Transverse colon (tissue), 4 donors: ENCODE results near the gene RUNDC3A. TPM values are rescaled to one million over a fixed set of nuclear protein-coding genes. Genes with fewer than 3 reads are reported as not detected.

ENCODE experiments used
- DNase-seq: peaks from one replicate; pipeline ENCODE4 v3.0.0-alpha.2; 2019
- H3K27ac ChIP-seq, 4 donors: fragments of 200-600 bp; sonication (generic); 2 replicates each; pipeline ENCODE4 v1.5.1; 2016 to 2018; ENCODE audit warnings: inconsistent platforms in 4 of 4
- H3K27me3 ChIP-seq: fragments of 200-600 bp; sonication (generic); 2 replicates; pipeline ENCODE4 v1.5.1; 2017; ENCODE audit warnings: inconsistent platforms
- H3K36me3 ChIP-seq, 4 donors: fragments of 200-600 bp; sonication (generic); 2 replicates each; pipeline ENCODE4 v1.5.1; 2017 to 2019; ENCODE audit warnings: inconsistent platforms in 4 of 4
- H3K4me1 ChIP-seq, 4 donors: fragments of 200-600 bp; sonication (generic); 2 replicates each; pipeline ENCODE4 v1.5.1; 2017 to 2020; ENCODE audit warnings: inconsistent platforms in 4 of 4
- H3K4me3 ChIP-seq, 4 donors: fragments of 200-600 bp; sonication (generic); 1 replicate in 1 of 4; 2 replicates in 3 of 4; pipeline versions ENCODE4 v1.5.1 to v1.6.1; 2017 to 2019; ENCODE audit warnings: inconsistent platforms in 4 of 4
- H3K9me3 ChIP-seq, 2 donors: fragments of 200-600 bp; sonication (generic); 2 replicates each; pipeline ENCODE4 v1.5.1; 2017 to 2019; ENCODE audit warnings: inconsistent platforms in 2 of 2
- EP300 ChIP-seq: sonication (generic); formaldehyde crosslinking; IDR thresholded peaks from one replicate; pipeline ENCODE4 v1.6.1; 2017; ENCODE audit warnings: antibody characterized with exemption, low read depth
- POLR2A ChIP-seq: fragments of 450-650 bp; IDR thresholded peaks from one replicate; pipeline ENCODE4 v1.6.1; 2016; ENCODE audit warnings: antibody characterized with exemption, mild to moderate bottlenecking, moderate library complexity
- POLR2AphosphoS5 ChIP-seq, 3 donors: sonication (generic); formaldehyde crosslinking; IDR thresholded peaks; one replicate each; pipeline ENCODE4 v1.6.1; 2016; ENCODE audit warnings: antibody characterized with exemption in 3 of 3
- WGBS, 2 donors: methylation state at CpG; one replicate each; pipeline ENCODE4 v1.1.5; 2018; ENCODE audit warnings: low coverage in 1 of 2; 5-methylcytosine and 5-hydroxymethylcytosine counted together
- in situ Hi-C, 4 donors: fragments of 200-750 bp; cut with MboI; loops; one replicate each; pipeline versions ENCODE4 v1.15.0 to v1.15.1; 2017; ENCODE audit warnings: low sequenced_read_pairs in 3 of 4, low pct_ligation_motif_present in 1 of 4, low pct_unique_long_range_greater_than_20kb in 1 of 4
- intact Hi-C: fragments of 100-400 bp; cut with DNase I; formaldehyde crosslinking; loops from one replicate; pipeline ENCODE4 v1.15.1; 2023; ENCODE audit warnings: low total_unique reads
- total RNA-seq, 4 donors: library from RNA; depleted of rRNA; stranded (reverse); fragments of >200 nt; gene quantifications; one replicate each; pipeline ENCODE4 v1.1.0, GENCODE V29; 2016
- TF ChIP-seq, protein P1 (sequence below), 5 experiments: fragments of 200-600 bp in 3 of 5; fragments of 450-650 bp in 2 of 5; sonication (generic) in 3 of 5; IDR thresholded peaks; 1 replicate in 2 of 5; 2 replicates in 3 of 5; pipeline ENCODE4 v1.5.1; 2016 to 2017; ENCODE audit warnings: antibody characterized with exemption in 5 of 5, inconsistent platforms in 3 of 5, mild to moderate bottlenecking in 2 of 5, moderate library complexity in 1 of 5

RUNDC3A gene
- total RNA-seq, 4 donors from 2014 or later = 0.48 to 7.6 (median 1.1) TPM; not detected in 1

DNA sequence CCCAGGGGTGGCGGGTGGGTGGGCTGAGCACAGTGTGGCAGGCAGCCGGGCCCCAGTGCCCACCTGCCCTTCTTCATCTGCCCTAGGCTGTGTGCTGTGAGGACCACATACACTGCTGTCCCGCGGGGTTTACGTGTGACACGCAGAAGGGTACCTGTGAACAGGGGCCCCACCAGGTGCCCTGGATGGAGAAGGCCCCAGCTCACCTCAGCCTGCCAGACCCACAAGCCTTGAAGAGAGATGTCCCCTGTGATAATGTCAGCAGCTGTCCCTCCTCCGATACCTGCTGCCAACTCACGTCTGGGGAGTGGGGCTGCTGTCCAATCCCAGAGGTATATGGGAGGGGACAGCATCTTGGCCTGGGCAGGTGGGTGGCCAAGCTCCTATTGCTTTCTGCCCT is 43.1 kb downstream of the RUNDC3A start:
- H3K27ac ChIP-seq = no peak overlapping the region
- DNase-seq = no peak
- peaks cover 0 to 12% (median 9%) of the 10 kb centered on the region in 4 donors for H3K4me1 ChIP-seq
- intact Hi-C loops (no loop called here), in situ Hi-C loops (no loop called here)
- H3K27me3 ChIP-seq = peaks cover 6% of the 10 kb centered on the region
- H3K36me3 ChIP-seq = peaks cover 0 to 9% (median 0%) of the 10 kb centered on the region in 4 donors
- TF ChIP-seq, protein P1, sequence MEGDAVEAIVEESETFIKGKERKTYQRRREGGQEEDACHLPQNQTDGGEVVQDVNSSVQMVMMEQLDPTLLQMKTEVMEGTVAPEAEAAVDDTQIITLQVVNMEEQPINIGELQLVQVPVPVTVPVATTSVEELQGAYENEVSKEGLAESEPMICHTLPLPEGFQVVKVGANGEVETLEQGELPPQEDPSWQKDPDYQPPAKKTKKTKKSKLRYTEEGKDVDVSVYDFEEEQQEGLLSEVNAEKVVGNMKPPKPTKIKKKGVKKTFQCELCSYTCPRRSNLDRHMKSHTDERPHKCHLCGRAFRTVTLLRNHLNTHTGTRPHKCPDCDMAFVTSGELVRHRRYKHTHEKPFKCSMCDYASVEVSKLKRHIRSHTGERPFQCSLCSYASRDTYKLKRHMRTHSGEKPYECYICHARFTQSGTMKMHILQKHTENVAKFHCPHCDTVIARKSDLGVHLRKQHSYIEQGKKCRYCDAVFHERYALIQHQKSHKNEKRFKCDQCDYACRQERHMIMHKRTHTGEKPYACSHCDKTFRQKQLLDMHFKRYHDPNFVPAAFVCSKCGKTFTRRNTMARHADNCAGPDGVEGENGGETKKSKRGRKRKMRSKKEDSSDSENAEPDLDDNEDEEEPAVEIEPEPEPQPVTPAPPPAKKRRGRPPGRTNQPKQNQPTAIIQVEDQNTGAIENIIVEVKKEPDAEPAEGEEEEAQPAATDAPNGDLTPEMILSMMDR (IDR thresholded peaks at IDR 0.05) = no peak
- TF ChIP-seq POLR2A = no peak
- TF ChIP-seq POLR2AphosphoS5 (IDR thresholded peaks at IDR 0.05) = no peak
- TF ChIP-seq EP300 = no peak
- H3K4me3 ChIP-seq = no peak overlapping the region
- no peaks in the 10 kb centered on the region for H3K9me3 ChIP-seq
- WGBS, 2 donors = 78% methylated on average over 7 of the region's 8 CpGs; no CpG with 5 or more reads in 1 of the 2 donors

GRCh38 chr17:44351961-44352827 is 43.8 kb downstream of the RUNDC3A start:
- in situ Hi-C loops = no loop called here
- DNase-seq = no peak
- H3K4me3 ChIP-seq = no peak overlapping the region
- intact Hi-C loops = no loop called here
- peaks cover 0 to 9% (median 0%) of the 10 kb centered on the region in 4 donors for H3K36me3 ChIP-seq
- peaks cover 0 to 11% (median 6%) of the 10 kb centered on the region in 4 donors for H3K4me1 ChIP-seq
- no peak overlapping the region for H3K27ac ChIP-seq
- H3K27me3 ChIP-seq = peaks cover 6% of the 10 kb centered on the region
- 85% methylated on average over 35 of the region's 36 CpGs; no CpG with 5 or more reads in 1 of the 2 donors for WGBS, 2 donors
- H3K9me3 ChIP-seq = no peaks in the 10 kb centered on the region
- TF ChIP-seq POLR2AphosphoS5 (IDR thresholded peaks at IDR 0.05) (no peak), EP300 (no peak), POLR2A (no peak)
- TF ChIP-seq, protein P1 (IDR thresholded peaks at IDR 0.05) = no peak

DNA sequence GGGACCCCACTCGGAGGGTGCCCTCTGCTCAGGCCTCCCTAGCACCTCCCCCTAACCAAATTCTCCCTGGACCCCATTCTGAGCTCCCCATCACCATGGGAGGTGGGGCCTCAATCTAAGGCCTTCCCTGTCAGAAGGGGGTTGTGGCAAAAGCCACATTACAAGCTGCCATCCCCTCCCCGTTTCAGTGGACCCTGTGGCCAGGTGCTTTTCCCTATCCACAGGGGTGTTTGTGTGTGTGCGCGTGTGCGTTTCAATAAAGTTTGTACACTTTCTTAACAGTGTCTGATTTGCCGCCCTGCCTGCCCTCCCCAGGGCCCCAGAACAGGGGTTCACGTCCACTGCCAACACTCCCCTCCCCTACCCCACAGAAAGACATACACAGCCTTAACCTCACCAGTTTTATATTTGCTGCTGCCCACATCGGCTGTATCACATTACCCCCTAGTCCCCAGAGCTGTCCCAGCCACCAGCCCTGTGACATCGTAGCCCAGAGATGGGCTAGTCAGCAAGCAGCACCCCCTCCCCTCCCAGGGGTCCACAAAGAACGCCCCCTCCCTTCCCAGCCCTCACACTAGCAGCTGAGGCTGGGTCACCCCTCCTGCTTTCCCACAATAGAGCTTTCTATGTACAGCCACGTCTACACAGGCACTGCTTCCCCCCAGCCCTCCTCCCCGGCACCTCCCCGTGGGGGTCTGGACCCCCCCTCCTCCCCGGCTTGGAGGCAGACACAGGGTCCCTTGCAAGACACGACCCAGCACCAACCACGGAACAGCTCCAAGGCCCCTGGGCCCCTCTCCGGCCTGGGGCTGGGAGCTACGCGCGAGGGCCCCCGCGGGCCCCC is 44.6 kb downstream of the RUNDC3A start:
- Histone ChIP-seq H3K36me3 (peaks cover 0 to 9% (median 0%) of the 10 kb centered on the region in 4 donors), H3K4me3 (peak overlapping the region in 3 of 4 donors; percentile 29 to 50 (median 36)), H3K27ac (peak overlapping the region in 2 of 4 donors; percentile 42 to 48), H3K27me3 (peaks cover 6% of the 10 kb centered on the region), H3K9me3 (no peaks in the 10 kb centered on the region), H3K4me1 (peaks cover 0 to 7% (median 3%) of the 10 kb centered on the region in 4 donors)
- 77% methylated on average over 13 of the region's 22 CpGs; no CpG with 5 or more reads in 1 of the 2 donors for WGBS, 2 donors
- intact Hi-C loops = no loop called here
- in situ Hi-C loops = no loop called here
- no peak for DNase-seq
- TF ChIP-seq POLR2AphosphoS5 (IDR thresholded peaks at IDR 0.05) = no peak
- TF ChIP-seq EP300 = no peak
- TF ChIP-seq, protein P1 (IDR thresholded peaks at IDR 0.05) = no peak
- no peak for TF ChIP-seq POLR2A
